ENCODE measurements around the gene BANP. TPM values are rescaled to one million over a fixed set of nuclear protein-coding genes. Genes with fewer than 3 reads are reported as not detected.
"Not testable (repeated sequence)": the region's sequence is repeated elsewhere in the genome, so short reads cannot be mapped to it uniquely, and the experiment has no call there.

BANP gene
- total RNA-seq, 2 experiments from 2014 or later: 35.1 to 38.6 TPM

DNA sequence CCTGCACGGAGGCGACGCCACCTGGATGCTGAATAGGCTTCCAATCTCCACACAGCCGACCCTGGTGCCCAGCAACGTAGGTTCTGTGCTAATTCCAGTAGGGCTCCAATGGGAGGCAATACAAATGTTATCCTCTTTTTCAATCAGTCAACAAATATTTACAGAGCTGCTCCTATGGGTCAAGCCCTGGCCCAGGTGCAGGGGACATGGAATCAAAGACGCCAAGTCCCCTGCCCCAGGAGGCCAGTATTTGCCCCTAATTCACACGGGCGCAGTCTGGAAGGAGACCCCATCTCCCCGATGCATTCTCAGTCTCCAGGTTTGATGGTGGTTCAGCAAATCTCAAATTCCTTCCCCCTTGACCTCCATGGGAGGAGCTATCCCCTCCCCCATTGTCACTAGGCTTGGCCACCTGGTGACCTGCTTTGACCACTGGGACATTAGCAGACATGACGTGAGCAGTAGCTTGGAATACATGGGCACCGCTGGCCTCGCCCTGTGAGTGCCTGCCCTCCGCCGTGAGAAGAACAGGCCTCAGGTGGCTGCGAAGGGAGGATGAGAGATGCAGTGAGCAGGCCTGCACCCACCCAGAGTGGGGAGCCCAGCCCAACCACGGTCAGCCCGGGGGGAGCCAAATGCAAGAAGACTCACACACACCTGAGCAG is 18.6 kb upstream of the BANP start:
- H3K36me3 Mint-ChIP-seq (ENCODE audit: low read depth); CTCF ChIA-PET: not testable (repeated sequence)

GRCh38 chr16:87933140-87933495 is 18.1 kb upstream of the BANP start:
- no peaks in the 10 kb centered on the region for H3K27me3 Mint-ChIP-seq (ENCODE audit: low read depth)
- H3K36me3 Mint-ChIP-seq (ENCODE audit: low read depth): no peaks in the 10 kb centered on the region
- H3K27ac Mint-ChIP-seq: no peak overlapping the region
- CTCF ChIA-PET: no interaction called here
- no peak overlapping the region for H3K4me3 Mint-ChIP-seq
- H3K9me3 Mint-ChIP-seq: no peaks in the 10 kb centered on the region
- DNase-seq: no peak
- intact Hi-C loops (cut with micrococcal nuclease): no loop called here
- H3K4me1 Mint-ChIP-seq (ENCODE audit: low read depth): no peaks in the 10 kb centered on the region

More for the DNA sequence above, 18.6 kb upstream of the BANP start:
- H3K4me1 Mint-ChIP-seq (ENCODE audit: low read depth); H3K27ac Mint-ChIP-seq; H3K9me3 Mint-ChIP-seq; DNase-seq; H3K4me3 Mint-ChIP-seq; H3K27me3 Mint-ChIP-seq (ENCODE audit: low read depth); intact Hi-C loops (cut with micrococcal nuclease): not testable (repeated sequence)

GRCh38 chr16:87934752-87935425 is 16.3 kb upstream of the BANP start:
- H3K27ac Mint-ChIP-seq; intact Hi-C loops (cut with micrococcal nuclease); H3K36me3 Mint-ChIP-seq (ENCODE audit: low read depth); H3K4me3 Mint-ChIP-seq; H3K4me1 Mint-ChIP-seq (ENCODE audit: low read depth); H3K9me3 Mint-ChIP-seq; CTCF ChIA-PET; DNase-seq; H3K27me3 Mint-ChIP-seq (ENCODE audit: low read depth): not testable (repeated sequence)

GRCh38 chr16:87936016-87936374 is 15.2 kb upstream of the BANP start:
- H3K36me3 Mint-ChIP-seq (ENCODE audit: low read depth); DNase-seq; H3K4me3 Mint-ChIP-seq; H3K27me3 Mint-ChIP-seq (ENCODE audit: low read depth); H3K9me3 Mint-ChIP-seq; H3K27ac Mint-ChIP-seq; H3K4me1 Mint-ChIP-seq (ENCODE audit: low read depth); intact Hi-C loops (cut with micrococcal nuclease): not testable (repeated sequence)
- CTCF ChIA-PET: interaction anchor here (0.6 kb wide), 1 partner anchor 47 kb away, joined by 3 read pairs; no protein-coding TSS in a partner anchor

DNA sequence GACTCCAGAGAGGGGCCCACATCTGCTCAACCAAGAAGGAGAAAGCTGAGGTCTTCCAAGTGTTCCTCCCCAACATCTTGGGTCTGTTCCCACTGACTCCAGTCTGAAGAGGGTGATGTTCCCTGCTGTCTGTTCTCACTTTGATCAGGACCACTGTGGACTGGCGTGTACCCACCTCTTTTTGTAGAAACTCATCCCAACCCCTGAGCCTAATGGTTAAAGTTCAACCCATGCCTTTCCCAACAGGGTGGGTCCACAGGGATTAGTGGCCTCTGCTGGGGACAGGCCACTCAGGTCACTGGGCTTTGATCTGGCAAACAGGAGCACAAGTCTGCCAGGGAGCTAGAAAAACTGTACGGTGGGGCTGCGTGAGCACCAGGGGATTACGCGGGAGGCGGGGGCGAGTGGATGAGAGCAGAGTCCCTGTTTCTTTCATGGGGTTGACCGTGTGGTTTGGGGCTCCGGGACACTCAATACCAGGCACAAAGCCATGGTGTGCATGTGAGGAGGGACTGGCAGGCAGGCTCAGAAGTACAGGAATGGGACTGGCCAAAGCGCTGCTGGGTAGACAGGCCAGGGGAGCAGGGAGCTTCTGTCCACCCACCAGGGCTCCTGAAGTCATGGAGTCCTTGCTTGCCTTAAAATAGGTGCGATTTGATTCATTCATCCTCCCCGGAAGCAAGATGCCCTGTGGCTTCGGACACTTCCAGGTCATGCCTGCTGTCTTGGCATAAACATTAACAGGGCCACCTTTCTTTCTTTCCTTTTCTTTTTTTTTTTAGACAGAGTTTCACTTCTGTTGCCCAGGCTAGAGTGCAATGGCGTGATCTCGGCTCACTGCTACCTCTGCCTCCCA is 14.6 kb upstream of the BANP start, which contains the start of gene CA5A:
TSS of gene CA5A (minus strand) at position 155 of the 856 bp plus-strand sequence. CDS start at position 76, 79 bp downstream.
- Mint-ChIP-seq H3K36me3 (ENCODE audit: low read depth) (no peaks in the 10 kb centered on the region), H3K27ac (no peak within 1 kb of the TSS), H3K27me3 (ENCODE audit: low read depth) (no peaks in the 10 kb centered on the region), H3K4me1 (ENCODE audit: low read depth) (peaks cover 5% of the 10 kb centered on the region), H3K9me3 (peaks cover 2% of the 10 kb centered on the region), H3K4me3 (no peak within 1 kb of the TSS)
- CTCF ChIA-PET: interaction anchor here (0.6 kb wide), 1 partner anchor 48 kb away, joined by 3 read pairs; no protein-coding TSS in a partner anchor
- no peak for DNase-seq
- intact Hi-C loops (cut with micrococcal nuclease): no loop called here

DNA sequence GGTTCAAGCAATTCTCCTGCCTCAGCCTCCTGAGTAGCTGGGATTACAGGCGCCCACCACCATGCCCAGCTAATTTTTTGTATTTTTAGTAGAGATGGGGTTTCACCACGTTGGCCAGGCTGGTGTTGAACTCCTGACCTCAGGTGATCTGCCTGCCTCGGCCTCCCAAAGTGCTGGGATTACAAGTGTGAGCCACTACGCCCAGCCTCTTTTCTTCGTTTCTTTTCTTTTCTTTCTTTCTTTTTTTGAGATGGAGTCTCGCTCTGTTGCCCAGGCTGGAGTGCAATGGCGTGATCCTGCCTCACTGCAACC is 14.0 kb upstream of the BANP start:
- CTCF ChIA-PET; intact Hi-C loops (cut with micrococcal nuclease); H3K36me3 Mint-ChIP-seq (ENCODE audit: low read depth); H3K27me3 Mint-ChIP-seq (ENCODE audit: low read depth); H3K4me3 Mint-ChIP-seq; H3K27ac Mint-ChIP-seq; H3K4me1 Mint-ChIP-seq (ENCODE audit: low read depth); H3K9me3 Mint-ChIP-seq; DNase-seq: not testable (repeated sequence)

DNA sequence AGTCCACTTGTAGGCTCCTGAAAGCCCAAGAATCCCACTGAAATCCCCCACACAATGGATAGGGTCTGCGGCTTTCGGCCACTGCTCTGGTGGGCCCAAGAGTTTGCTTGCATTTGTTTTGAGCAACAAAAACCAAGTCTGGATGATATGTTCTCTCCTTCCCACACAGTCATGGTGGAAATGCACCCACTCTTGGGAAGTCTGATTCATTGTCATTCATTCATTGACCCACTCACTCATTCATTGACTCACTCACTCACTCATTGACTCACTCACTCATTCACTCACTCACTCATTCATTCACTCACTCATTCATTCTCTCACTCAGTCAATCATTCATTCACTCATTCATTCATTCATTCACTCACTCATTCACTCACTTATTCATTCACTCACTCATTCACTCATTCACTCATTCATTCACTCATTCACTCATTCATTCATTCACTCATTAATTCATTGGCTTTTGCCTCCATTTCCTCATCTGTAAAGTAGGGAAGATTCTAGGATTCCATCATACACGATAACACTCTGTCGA is 12.8 kb upstream of the BANP start:
- CTCF ChIA-PET: no interaction called here
- Mint-ChIP-seq H3K4me3 (no peak overlapping the region), H3K27ac (no peak overlapping the region), H3K9me3 (peaks cover 2% of the 10 kb centered on the region), H3K27me3 (ENCODE audit: low read depth) (no peaks in the 10 kb centered on the region), H3K4me1 (ENCODE audit: low read depth) (peaks cover 5% of the 10 kb centered on the region), H3K36me3 (ENCODE audit: low read depth) (no peaks in the 10 kb centered on the region)
- no peak for DNase-seq
- intact Hi-C loops (cut with micrococcal nuclease): no loop called here

GRCh38 chr16:87939562-87940423 is 11.4 kb upstream of the BANP start:
- Mint-ChIP-seq H3K27me3 (ENCODE audit: low read depth) (no peaks in the 10 kb centered on the region), H3K36me3 (ENCODE audit: low read depth) (no peaks in the 10 kb centered on the region), H3K4me3 (no peak overlapping the region), H3K9me3 (peaks cover 2% of the 10 kb centered on the region), H3K27ac (no peak overlapping the region), H3K4me1 (ENCODE audit: low read depth) (peaks cover 5% of the 10 kb centered on the region)
- no peak for DNase-seq
- intact Hi-C loops (cut with micrococcal nuclease): no loop called here
- CTCF ChIA-PET: no interaction called here

GRCh38 chr16:87942680-87943079 is 8.6 kb upstream of the BANP start:
- no peaks in the 10 kb centered on the region for H3K36me3 Mint-ChIP-seq (ENCODE audit: low read depth)
- no peak for DNase-seq
- peaks cover 9% of the 10 kb centered on the region for H3K4me1 Mint-ChIP-seq (ENCODE audit: low read depth)
- no peaks in the 10 kb centered on the region for H3K27me3 Mint-ChIP-seq (ENCODE audit: low read depth)
- CTCF ChIA-PET: no interaction called here
- peaks cover 2% of the 10 kb centered on the region for H3K9me3 Mint-ChIP-seq
- H3K4me3 Mint-ChIP-seq: no peak overlapping the region
- no peak overlapping the region for H3K27ac Mint-ChIP-seq
- intact Hi-C loops (cut with micrococcal nuclease): no loop called here

DNA sequence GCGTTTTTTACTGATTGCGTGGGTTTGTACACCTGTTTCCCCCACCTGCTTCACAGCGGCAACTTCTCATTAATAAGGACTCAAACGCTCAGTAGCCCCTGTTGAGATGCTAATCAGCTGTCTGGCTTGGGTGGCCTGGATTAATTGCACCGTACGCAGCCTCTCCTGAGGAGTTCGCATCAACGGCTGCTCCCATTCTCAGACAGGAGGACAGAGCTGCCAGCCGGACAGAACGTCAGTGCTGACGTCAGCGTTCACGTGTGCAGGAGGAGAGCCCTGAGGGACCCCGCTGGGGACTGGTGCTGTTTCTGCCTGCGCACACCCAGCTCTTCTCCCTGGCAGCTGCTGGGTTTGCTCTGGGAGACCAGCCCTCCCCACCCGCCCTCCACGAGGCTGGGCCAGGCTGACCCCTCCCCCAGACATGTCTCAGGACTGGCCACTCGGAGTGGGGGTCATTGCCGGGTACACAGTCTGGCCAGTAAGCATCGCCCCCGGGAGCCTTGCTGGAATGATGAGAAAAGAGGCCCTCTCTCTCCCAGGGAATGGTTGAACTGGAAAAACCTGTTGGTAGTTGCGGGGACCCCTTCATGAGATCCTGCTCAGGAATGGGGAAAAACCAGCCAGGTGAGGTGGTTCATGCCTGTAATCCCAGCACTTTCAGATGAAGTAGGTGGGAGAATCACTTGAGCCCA is 5.7 kb upstream of the BANP start:
- intact Hi-C loops (cut with micrococcal nuclease): no loop called here
- Mint-ChIP-seq H3K4me1 (ENCODE audit: low read depth) (peaks cover 8% of the 10 kb centered on the region), H3K4me3 (peak overlapping the region; percentile 22), H3K27ac (no peak overlapping the region), H3K36me3 (ENCODE audit: low read depth) (no peaks in the 10 kb centered on the region), H3K9me3 (no peaks in the 10 kb centered on the region), H3K27me3 (ENCODE audit: low read depth) (no peaks in the 10 kb centered on the region)
- CTCF ChIA-PET: no interaction called here
- peak; percentile 32 for DNase-seq

DNA sequence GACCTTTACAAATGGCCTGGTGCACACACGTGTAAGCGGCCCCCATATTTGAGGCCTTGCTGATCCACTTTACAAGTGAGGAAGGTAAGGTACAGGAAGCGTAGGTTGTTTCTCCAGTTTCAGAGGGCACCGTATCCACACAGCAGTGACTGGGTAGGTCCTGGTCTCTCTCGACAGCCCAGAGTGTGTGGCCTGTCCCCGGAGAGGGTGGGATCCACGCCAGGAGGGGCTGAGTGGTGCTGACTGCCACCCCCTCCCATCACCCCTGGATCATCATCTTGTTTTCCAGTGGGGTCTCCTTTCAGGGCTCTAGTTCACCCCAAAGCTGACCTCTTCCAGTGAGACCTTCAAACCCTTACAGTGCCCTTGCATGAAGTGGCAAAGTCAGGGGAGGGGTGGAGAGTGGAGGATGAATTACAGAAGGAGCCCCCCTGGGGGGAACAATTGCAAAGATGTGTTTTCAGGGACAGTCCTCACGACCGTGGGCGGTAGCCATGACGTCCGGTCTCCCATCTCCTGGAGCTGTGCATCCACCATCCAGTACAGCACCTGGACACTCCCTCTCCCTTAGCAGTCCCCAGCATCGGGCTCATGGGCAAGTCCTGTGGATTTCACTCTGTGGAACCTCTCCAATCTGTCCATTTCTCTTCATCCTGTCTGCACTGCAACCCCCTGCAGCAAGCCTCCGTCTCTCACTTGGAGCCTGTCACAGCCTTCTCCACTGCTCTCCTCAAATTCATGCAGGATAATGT is 4.5 kb upstream of the BANP start:
- DNase-seq: no peak
- CTCF ChIA-PET: no interaction called here
- Mint-ChIP-seq H3K4me3 (no peak overlapping the region), H3K27me3 (ENCODE audit: low read depth) (no peaks in the 10 kb centered on the region), H3K36me3 (ENCODE audit: low read depth) (no peaks in the 10 kb centered on the region), H3K4me1 (ENCODE audit: low read depth) (peaks cover 9% of the 10 kb centered on the region), H3K9me3 (no peaks in the 10 kb centered on the region), H3K27ac (no peak overlapping the region)
- intact Hi-C loops (cut with micrococcal nuclease): no loop called here
